ENCODE results near the gene SNX5.
A peak's percentile ranks its signal among the peaks of the same experiment; 100 is the strongest.

The SNX5 gene

DNA sequence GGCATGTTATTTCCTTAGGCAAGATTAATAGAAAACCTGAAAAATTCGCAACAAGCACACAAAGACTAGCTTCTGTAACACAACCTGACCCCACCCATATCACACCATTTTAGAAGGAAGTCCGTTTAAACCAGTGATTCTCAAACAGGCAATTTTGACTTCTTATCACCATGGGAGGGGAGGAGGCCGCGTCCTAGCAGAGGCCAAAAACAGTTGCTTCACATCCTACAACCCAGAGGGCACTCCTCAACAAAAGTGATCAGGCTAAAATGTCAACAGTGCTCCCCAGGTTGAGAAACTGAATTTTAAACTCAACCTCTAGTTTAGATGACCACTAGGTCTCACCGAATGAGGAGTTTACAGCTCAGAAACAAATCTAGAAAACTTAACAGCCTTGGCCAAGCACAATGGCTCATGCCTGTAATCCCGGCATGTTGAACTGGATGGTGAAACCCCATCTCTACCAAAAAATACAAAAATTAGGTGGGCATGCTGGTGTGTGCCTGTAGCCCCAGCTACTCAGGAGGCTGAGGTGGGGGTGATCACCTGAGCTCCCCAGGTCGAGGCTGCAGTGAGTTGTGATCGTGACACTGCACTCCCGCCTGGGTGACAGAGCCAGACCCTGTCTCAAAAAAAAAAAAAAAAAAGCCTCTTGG lies 3.4 kb downstream of the SNX5 start:
- H3K9me3 ChIP-seq (ENCODE audit: insufficient read depth, low read length): no peaks in the 10 kb centered on the region
- H3K27me3 ChIP-seq (ENCODE audit: low read depth, low read length): no peaks in the 10 kb centered on the region
- peak overlapping the region; percentile 95 for H3K27ac ChIP-seq (ENCODE audit: low read length)
- H3K4me2 ChIP-seq (ENCODE audit: low read length): peak overlapping the region; percentile 80
- H3K9ac ChIP-seq (ENCODE audit: low read length): peak overlapping the region; percentile 98
- H3K4me3 ChIP-seq (ENCODE audit: low read length): peak overlapping the region; percentile 82
- H3K36me3 ChIP-seq (replicated peaks; ENCODE audit: low read depth, low read length): peaks cover 62% of the 10 kb centered on the region
- peaks cover 98% of the 10 kb centered on the region for H3K79me2 ChIP-seq (ENCODE audit: low read length)
- peaks cover 74% of the 10 kb centered on the region for H4K20me1 ChIP-seq (ENCODE audit: insufficient read depth, low read length)
- H2AFZ ChIP-seq (ENCODE audit: low read depth, low read length): no peak overlapping the region
- H3K4me1 ChIP-seq (ENCODE audit: low read length): peaks cover 59% of the 10 kb centered on the region
- TF ChIP-seq EZH2phosphoT487 (IDR thresholded peaks at IDR 0.05; ENCODE audit: low read depth): no peak
- TF ChIP-seq, protein P1, sequence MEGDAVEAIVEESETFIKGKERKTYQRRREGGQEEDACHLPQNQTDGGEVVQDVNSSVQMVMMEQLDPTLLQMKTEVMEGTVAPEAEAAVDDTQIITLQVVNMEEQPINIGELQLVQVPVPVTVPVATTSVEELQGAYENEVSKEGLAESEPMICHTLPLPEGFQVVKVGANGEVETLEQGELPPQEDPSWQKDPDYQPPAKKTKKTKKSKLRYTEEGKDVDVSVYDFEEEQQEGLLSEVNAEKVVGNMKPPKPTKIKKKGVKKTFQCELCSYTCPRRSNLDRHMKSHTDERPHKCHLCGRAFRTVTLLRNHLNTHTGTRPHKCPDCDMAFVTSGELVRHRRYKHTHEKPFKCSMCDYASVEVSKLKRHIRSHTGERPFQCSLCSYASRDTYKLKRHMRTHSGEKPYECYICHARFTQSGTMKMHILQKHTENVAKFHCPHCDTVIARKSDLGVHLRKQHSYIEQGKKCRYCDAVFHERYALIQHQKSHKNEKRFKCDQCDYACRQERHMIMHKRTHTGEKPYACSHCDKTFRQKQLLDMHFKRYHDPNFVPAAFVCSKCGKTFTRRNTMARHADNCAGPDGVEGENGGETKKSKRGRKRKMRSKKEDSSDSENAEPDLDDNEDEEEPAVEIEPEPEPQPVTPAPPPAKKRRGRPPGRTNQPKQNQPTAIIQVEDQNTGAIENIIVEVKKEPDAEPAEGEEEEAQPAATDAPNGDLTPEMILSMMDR (IDR thresholded peaks at IDR 0.05; ENCODE audit: low read depth, low read length): no peak

DNA sequence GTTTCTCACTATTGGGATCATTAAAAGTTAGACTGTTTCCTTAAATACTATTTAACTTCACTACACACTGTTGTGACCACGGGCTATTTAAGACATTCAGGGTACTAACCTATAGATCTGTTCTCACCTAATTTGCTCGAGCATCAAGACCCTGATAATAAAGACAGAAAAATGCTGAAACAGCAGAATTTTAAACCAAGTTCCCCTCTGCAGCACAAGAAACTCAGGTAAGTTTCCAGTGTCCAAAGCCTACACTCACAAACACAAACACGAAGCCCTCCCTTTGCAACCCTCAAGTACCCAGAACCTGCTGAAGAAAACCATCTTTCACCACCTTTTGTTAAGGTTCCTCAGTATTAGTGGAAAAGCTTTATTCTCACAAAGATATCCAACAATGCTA lies 4.0 kb downstream of the SNX5 start:
- Histone ChIP-seq H3K79me2 (ENCODE audit: low read length) (peaks cover 98% of the 10 kb centered on the region), H4K20me1 (ENCODE audit: insufficient read depth, low read length) (peaks cover 79% of the 10 kb centered on the region), H3K4me2 (ENCODE audit: low read length) (peak overlapping the region; percentile 80), H3K9ac (ENCODE audit: low read length) (peak overlapping the region; percentile 98), H3K27ac (ENCODE audit: low read length) (peak overlapping the region; percentile 95), H3K4me3 (ENCODE audit: low read length) (peak overlapping the region; percentile 82), H3K36me3 (replicated peaks; ENCODE audit: low read depth, low read length) (peaks cover 59% of the 10 kb centered on the region), H2AFZ (ENCODE audit: low read depth, low read length) (no peak overlapping the region), H3K4me1 (ENCODE audit: low read length) (peaks cover 64% of the 10 kb centered on the region), H3K9me3 (ENCODE audit: insufficient read depth, low read length) (no peaks in the 10 kb centered on the region), H3K27me3 (ENCODE audit: low read depth, low read length) (no peaks in the 10 kb centered on the region)
- TF ChIP-seq, protein P1 (IDR thresholded peaks at IDR 0.05; ENCODE audit: low read depth, low read length): no peak
- no peak for TF ChIP-seq EZH2phosphoT487 (IDR thresholded peaks at IDR 0.05; ENCODE audit: low read depth)

DNA sequence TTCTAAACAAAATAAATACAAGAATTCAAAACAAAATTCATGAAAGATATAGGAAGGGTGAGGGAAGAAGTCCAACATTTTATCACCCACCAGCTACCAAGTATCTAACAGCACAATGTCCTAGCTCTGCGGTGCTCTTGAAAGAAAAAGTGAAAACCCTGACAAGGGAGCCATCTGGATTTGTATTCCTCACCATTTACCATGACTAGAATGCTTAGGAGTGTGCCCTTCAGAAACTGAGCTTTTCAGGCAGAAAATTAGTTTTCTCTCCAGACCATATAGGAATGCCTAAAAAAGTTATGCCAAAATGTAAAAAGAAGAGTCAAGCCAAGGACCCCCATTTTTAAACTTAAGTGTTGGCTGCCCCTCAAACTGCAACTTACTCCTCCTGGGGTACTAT lies 4.5 kb downstream of the SNX5 start:
- H2AFZ ChIP-seq (ENCODE audit: low read depth, low read length): no peak overlapping the region
- peaks cover 63% of the 10 kb centered on the region for H3K36me3 ChIP-seq (replicated peaks; ENCODE audit: low read depth, low read length)
- peak overlapping the region; percentile 82 for H3K4me3 ChIP-seq (ENCODE audit: low read length)
- H3K9ac ChIP-seq (ENCODE audit: low read length): peak overlapping the region; percentile 98; the same call in 1 of the 2 replicates
- peak overlapping the region; percentile 80 for H3K4me2 ChIP-seq (ENCODE audit: low read length)
- H3K9me3 ChIP-seq (ENCODE audit: insufficient read depth, low read length): no peaks in the 10 kb centered on the region
- H3K79me2 ChIP-seq (ENCODE audit: low read length): peaks cover 98% of the 10 kb centered on the region
- H3K27me3 ChIP-seq (ENCODE audit: low read depth, low read length): no peaks in the 10 kb centered on the region
- H3K27ac ChIP-seq (ENCODE audit: low read length): peak overlapping the region; percentile 95; the same call in 1 of the 2 replicates
- H3K4me1 ChIP-seq (ENCODE audit: low read length): peaks cover 69% of the 10 kb centered on the region
- H4K20me1 ChIP-seq (ENCODE audit: insufficient read depth, low read length): peaks cover 85% of the 10 kb centered on the region
- no peak for TF ChIP-seq EZH2phosphoT487 (IDR thresholded peaks at IDR 0.05; ENCODE audit: low read depth)
- TF ChIP-seq, protein P1 (IDR thresholded peaks at IDR 0.05; ENCODE audit: low read depth, low read length): no peak

DNA sequence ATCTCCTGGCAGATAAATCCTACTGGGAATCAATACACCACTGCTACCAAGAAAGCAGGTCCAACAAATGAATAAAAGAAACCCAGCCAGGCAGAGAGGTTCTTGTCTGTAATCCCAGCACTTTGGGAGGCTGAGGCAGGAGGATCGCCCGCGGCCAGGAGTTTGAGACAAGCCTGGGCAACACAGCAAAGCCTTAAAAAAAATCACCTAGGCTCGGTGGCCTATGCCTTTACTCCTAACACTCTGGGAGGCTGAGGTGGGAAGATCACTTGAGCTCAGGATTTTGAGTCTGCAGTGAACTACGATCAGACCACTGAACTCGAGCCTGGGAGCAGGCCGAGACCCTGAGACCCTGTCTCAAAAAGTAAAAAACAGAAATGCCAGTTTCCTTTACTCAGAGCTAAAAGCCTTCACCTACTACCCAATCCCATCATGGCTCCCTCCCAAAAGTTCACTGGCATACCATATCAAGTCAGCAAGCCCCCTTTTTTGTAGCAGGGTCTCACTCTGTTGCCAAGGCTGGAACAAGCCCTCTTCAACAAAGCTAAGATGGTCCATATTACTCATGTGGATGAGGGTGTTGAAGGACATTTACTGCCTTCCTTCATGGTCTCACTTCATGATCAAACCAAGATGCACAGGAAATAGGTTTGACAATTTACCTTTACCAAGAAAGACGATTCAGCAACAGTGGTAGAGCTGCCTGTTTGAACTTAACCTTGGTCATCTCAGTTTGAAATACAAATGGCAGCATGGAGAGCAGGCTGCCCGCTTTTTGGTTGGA lies 5.3 kb downstream of the SNX5 start:
- peak overlapping the region; percentile 3; the same call in 1 of the 2 replicates for H3K9ac ChIP-seq (ENCODE audit: low read length)
- TF ChIP-seq, protein P1 (IDR thresholded peaks at IDR 0.05; ENCODE audit: low read depth, low read length): no peak
- TF ChIP-seq EZH2phosphoT487 (IDR thresholded peaks at IDR 0.05; ENCODE audit: low read depth): no peak
- H3K27me3 ChIP-seq (ENCODE audit: low read depth, low read length): no peaks in the 10 kb centered on the region
- H4K20me1 ChIP-seq (ENCODE audit: insufficient read depth, low read length): peaks cover 92% of the 10 kb centered on the region
- H3K4me3 ChIP-seq (ENCODE audit: low read length): peak overlapping the region; percentile 82
- peak overlapping the region; percentile 28 for H3K27ac ChIP-seq (ENCODE audit: low read length)
- peak overlapping the region; percentile 80 for H3K4me2 ChIP-seq (ENCODE audit: low read length)
- H3K4me1 ChIP-seq (ENCODE audit: low read length): peaks cover 77% of the 10 kb centered on the region
- H2AFZ ChIP-seq (ENCODE audit: low read depth, low read length): no peak overlapping the region
- H3K79me2 ChIP-seq (ENCODE audit: low read length): peaks cover 100% of the 10 kb centered on the region
- no peaks in the 10 kb centered on the region for H3K9me3 ChIP-seq (ENCODE audit: insufficient read depth, low read length)
- peaks cover 70% of the 10 kb centered on the region for H3K36me3 ChIP-seq (replicated peaks; ENCODE audit: low read depth, low read length)
